OCI-LY1 (cell line): ENCODE measurements around the gene CXCL3.

Experiments
- CTCF ChIP-seq: fragments of 200-600 bp; sonication (generic), shearing (Covaris generic); IDR thresholded peaks from 2 replicates; pipeline ENCODE4 v1.5.1; 2017; ENCODE audit warnings: mild to moderate bottlenecking, antibody characterized with exemption, low read length, moderate library complexity, mixed read lengths
- EZH2 ChIP-seq: fragments of 200-600 bp; sonication (generic), shearing (Covaris generic); IDR thresholded peaks from 2 replicates; pipeline ENCODE4 v1.8.0; 2017; ENCODE audit warnings: borderline replicate concordance, mixed run types, mild to moderate bottlenecking, antibody characterized with exemption, low read length, moderate library complexity, mixed read lengths

GRCh38 chr4:73991742-73992000, 46.8 kb downstream of the CXCL3 start:
- no peak for TF ChIP-seq CTCF
- no peak for TF ChIP-seq EZH2
